Frontal cortex (tissue), 4 donors: ENCODE measurements around the gene ECI1. TPM values are rescaled to one million over a fixed set of nuclear protein-coding genes. Genes with fewer than 3 reads are reported as not detected.
"Not testable (repeated sequence)": the region's sequence is repeated elsewhere in the genome, so short reads cannot be mapped to it uniquely, and the experiment has no call there.

Experiments used
- DNase-seq, 2 donors: peaks; one replicate each; pipeline ENCODE4 v3.0.0; 2012; ENCODE audit warnings: low spot score in 2 of 2
- FAIRE-seq: peaks from 2 replicates; lab custom pipeline; 2012; peaks lifted over from hg19 to GRCh38; lab: Jason Lieb, UNC
- total RNA-seq: library from RNA; depleted of rRNA; stranded (reverse); fragments of >200 nt; gene quantifications from one replicate; pipeline ENCODE4 v1.2.3, GENCODE V29; 2014
- donor health status: control.
- donor health status: control.
- donor health status: control.

The ECI1 gene
- total RNA-seq, 1 donor from 2014 or later, result 10.2 TPM

DNA sequence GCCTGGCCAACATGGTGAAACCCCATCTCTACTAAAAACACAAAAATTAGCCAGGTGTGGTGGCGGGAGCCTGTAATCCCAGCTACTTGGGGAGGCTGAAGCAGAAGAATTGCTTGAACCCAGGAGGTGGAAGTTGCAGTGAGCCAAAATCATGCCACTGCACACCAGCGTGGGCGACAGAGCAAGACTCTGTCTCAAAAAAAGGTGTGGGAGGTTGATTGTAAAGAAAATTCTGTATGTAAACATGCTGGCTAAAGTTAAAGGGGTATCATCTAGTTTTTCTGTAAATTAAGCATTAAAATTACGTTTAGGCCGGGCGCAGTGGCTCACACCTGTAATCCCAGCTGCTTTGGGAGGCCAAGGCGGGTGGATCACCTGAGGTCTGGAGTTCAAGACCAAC, 7.1 kb upstream of the ECI1 start:
- not testable (repeated sequence) for FAIRE-seq, DNase-seq

DNA sequence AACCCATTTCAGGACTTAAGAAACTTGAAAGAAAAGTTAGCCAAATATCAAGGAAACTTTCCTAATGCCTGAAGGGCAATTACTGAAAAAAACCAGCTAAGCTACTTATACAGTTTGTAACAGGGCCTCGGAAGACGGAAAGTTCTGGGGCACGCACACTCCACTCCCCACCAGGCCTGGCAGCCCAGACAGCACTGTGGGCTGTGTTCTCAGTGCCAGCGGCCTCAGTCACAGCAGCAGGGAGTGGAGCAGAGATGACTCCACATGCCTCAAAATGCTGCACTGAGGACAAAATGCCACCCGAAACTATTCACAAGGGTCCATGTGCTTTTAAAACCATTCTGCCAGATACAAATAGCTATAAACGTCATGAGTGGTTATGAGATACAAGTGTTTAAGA, 6.3 kb upstream of the ECI1 start:
- DNase-seq (peak in 1 of 2 donors; percentile 3), FAIRE-seq (no peak)

- no peak for DNase-seq
- no peak for FAIRE-seq
Observed at GRCh38 chr16:2256531-2257140, 5.2 kb upstream of the ECI1 start.

DNA sequence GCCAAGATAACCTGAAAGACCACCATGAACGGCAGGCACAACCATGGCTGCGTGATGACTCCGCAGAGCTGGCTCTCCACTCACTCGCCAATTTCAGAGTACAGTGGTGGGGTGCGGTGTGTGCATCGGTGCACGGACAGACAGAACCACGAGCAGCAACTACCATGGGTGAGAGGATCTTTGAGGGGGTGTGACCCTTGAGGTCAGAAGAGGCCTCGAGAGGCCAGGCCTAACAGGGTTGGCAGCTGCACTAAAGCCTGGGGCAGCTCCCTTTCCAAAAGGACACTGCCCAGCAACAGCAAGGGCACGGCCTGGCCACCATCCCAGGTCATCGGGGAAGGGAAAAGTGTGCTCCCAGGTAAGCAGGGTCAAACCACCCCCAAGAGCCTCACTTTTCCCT, 1.9 kb upstream of the ECI1 start:
- no peak for FAIRE-seq
- no peak for DNase-seq

GRCh38 chr16:2252806-2253148, 1.4 kb upstream of the ECI1 start:
- DNase-seq (no peak), FAIRE-seq (no peak)

DNA sequence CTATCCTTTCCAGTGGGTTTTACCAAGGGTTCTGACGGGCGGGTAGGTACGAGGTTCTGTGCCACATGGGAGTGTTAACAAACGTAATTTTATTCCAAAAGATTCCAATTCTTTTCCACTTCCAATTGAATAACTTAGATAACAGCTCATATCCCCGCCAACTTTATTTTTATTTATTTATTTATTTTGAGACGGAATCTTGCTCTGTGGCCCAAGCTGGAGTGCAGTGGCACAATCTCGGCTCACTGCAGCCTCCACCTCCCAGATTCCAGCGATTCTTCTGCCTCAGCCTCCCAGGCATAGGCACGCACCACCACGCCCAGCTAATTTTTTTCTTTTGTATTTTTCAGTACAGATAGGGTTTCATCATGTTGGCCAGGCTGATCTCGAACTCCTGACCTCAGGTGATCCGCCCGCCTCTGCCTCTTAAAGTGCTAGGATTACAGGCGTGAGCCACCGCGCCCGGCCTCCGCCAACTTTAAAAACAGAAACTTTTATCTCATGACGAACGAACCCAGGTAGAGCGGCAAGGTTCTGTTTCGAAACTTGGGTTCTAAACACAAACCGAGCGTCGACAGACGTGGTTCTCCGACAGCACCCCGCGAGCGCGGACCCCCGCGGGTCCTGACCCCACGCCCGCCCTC, 613 bp downstream of the ECI1 start:
- no peak for FAIRE-seq
- no peak for DNase-seq

DNA sequence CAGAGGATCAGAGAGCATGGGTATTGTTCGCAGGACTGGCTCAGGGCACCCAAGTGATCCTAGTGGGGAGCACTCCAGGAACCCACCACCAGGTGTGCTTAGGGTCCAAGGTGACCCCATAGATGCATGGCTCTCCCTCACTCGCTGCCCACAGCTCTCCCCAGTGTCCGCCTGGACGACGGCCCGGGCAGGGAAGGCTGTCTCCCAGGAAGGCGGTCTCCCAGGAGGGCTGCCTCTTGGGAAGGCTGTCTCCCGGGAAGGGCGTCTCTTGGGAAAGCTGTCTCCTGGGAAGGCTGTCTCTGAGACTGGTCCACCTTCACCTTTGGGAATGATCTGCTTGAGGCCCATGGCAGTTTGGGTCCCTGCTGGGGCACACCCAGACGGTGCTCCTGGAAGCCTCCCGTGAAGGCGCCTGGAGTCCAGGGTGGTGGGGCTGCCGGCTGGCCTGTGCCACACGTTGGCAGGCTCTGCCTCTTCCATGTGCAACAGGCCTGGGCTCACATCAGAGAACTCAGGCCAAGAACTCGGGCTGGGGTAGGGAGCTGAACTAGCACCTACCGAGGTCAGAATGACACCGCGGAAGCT, 5.0 kb downstream of the ECI1 start:
- no peak for FAIRE-seq
- DNase-seq, result no peak

- peak in 1 of 2 donors; percentile 14 for DNase-seq
- FAIRE-seq, result no peak
Observed at GRCh38 chr16:2244926-2245795, 6.2 kb downstream of the ECI1 start.

GRCh38 chr16:2244301-2244700, 7.1 kb downstream of the ECI1 start:
- FAIRE-seq, result no peak
- no peak for DNase-seq

GRCh38 chr16:2243781-2244180, 7.6 kb downstream of the ECI1 start:
- DNase-seq, result peak in 1 of 2 donors; percentile 12
- FAIRE-seq, result no peak

- FAIRE-seq, result no peak
- DNase-seq, result peak in 1 of 2 donors; percentile 18
Observed at GRCh38 chr16:2243031-2243528, 8.3 kb downstream of the ECI1 start.

GRCh38 chr16:2242598-2242997, 8.8 kb downstream of the ECI1 start:
- DNase-seq (peak in 1 of 2 donors; percentile 34), FAIRE-seq (no peak)

DNA sequence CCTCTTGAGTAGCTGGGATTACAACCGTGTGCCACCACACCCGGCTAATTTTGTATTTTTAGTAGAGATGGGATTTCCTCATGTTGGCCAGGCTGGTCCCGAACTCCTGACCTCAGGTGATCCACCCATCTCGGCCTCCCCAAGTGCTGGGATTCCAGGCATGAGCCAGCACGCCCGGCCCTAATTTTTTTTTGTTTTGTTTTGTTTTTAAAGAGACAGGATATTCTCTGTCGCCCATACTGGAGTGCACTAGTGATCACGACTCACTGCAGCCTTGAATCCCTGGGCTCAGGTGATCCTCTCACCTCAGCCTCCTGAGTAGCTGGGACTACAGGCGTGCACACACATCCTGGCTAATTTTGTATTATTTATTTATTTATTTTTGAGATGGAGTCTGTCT, 11.1 kb downstream of the ECI1 start:
- FAIRE-seq, DNase-seq: not testable (repeated sequence)

DNA sequence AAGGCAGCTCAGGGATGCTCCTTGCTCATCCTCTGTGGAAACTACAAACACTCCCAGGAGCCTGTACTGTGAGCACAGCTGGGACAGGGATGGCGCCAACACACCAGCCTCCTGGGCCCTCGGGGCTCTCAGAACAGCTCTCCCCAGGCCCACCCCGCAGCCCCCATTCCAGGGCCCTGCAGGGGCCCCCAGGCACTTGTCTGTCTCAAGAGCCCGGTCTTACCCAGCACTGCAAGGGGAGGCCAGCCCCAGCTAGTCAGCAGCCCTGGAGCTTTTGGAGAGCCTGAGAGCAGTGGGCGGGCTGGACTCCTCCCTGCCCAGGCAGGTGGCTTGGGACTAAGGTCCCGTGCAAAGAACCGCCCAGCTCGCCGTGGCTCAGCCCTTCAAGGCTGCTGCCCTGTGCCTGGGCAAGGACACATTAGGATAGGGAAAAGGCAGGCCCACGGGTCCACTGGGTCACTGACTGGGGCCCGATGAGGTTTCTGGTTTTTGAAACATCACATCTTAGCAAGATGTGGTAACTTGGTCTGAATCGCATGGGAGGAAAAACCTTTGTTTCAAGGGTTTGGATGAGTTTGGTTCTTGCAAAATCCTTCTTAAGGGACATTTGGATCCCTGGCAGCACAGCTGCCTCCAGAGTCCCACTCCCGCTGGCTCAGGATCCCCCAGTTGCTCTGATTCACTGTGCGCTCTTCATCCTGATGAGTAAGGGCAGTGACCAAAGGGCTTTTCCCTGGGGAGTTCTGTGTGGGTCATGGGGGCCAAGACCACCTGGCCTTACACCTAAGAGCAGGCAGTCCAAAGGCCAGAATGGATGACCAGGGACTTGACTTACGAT, 12.3 kb downstream of the ECI1 start:
- no peak for FAIRE-seq
- DNase-seq, result peak in 1 of 2 donors; percentile 20

- FAIRE-seq (no peak), DNase-seq (peak in 1 of 2 donors; percentile 23)
Observed at GRCh38 chr16:2238150-2238837, 13.1 kb downstream of the ECI1 start.

DNA sequence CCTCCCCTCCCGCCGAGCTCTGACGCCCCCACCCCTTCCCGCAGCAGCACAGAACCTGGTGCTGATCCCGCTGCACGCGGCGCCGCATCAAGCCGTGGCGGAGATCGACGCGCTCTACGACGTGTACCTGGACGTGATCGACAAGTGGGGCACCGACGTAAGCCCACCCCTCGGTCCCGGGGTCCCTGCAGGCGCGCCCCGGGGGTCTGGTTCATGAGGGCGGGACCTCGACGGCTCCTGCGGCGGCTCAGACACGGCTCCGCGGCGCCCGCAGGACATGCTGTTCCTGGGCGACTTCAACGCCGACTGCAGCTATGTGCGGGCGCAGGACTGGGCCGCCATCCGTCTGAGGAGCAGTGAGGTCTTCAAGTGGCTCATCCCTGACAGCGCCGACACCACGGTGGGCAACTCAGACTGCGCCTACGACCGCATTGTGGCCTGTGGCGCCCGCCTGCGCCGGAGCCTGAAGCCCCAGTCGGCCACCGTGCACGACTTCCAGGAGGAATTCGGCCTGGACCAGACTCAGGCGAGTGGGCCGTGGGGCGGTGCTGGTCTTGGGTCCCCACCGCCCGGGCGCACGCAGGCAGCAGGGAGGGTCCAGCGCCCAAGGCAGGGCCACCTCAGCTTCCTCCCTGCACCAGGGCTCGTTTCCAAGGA, 13.8 kb downstream of the ECI1 start:
- FAIRE-seq (no peak), DNase-seq (no peak)

- no peak for FAIRE-seq
- no peak for DNase-seq
Observed at GRCh38 chr16:2237102-2237482, 14.3 kb downstream of the ECI1 start.

DNA sequence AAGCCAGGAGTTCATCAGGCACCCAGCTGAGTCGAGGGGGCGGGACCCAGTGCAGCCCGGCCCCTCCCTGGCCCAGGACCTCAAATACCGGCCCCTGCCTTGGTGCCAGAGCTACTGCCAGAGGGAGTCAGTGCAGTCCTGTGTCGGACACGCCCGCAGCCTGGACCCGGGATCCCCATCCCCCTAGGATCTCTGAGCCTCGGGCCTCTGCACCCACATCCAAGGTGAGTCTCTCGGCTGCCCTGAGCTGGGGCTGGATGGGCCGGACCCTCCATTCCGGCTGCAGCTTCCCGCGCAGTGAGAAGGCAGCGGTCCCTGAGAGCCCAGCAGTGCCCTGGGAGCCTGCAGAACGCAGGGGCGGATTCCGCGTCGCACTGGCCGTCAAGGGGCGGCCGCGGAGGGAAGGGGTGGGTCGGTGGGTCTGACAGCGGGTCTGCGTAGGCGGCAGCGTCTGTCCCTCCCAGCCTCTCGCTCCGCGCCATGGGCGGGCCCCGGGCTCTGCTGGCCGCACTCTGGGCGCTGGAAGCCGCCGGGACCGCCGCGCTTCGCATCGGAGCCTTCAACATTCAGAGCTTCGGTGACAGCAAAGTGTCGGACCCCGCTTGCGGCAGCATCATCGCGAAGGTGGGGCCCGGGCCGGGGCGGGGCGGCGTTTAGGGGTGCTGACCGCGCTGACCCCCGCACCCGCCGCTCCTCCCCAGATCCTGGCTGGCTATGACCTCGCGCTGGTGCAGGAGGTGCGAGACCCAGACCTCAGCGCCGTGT, 14.9 kb downstream of the ECI1 start, which contains the start of gene DNASE1L2:
DNASE1L2 (plus strand) TSS at position 108 of the 765 bp plus-strand sequence; CDS start at position 481, 373 bp downstream.
- DNase-seq, result no peak

More for the DNA sequence above, 14.9 kb downstream of the ECI1 start, which contains the start of gene DNASE1L2:
- FAIRE-seq, result no peak
